HL-60/S4 treated with phorbol 12-myristate 13-acetate at 8.2 ng/mL for 4 days and 3 days (cell line): Measurements from ENCODE around the gene AAMDC.
"Not testable (repeated sequence)": the region's sequence is repeated elsewhere in the genome, so short reads cannot be mapped to it uniquely, and the experiment has no call there.

Source experiments
- in situ Hi-C: fragments of 300-500 bp; cut with MboI; formaldehyde crosslinking; loops from 2 replicates; pipeline ENCODE4 v1.15.0; 2022; ENCODE audit warnings: low sequenced_read_pairs

The AAMDC gene

GRCh38 chr11:77883775-77884174, 62.8 kb downstream of the AAMDC start:
- in situ Hi-C loops: no loop called here

GRCh38 chr11:77884186-77884828, 63.4 kb downstream of the AAMDC start:
- in situ Hi-C loops: no loop called here

GRCh38 chr11:77884829-77885190, 63.9 kb downstream of the AAMDC start:
- in situ Hi-C loops: no loop called here

GRCh38 chr11:77886401-77886800, 65.5 kb downstream of the AAMDC start:
- in situ Hi-C loops: no loop called here

GRCh38 chr11:77889045-77889444, 68.1 kb downstream of the AAMDC start:
- in situ Hi-C loops: not testable (repeated sequence)

- in situ Hi-C loops: not testable (repeated sequence)
These were observed 69.2 kb downstream of the AAMDC start for GRCh38 chr11:77890100-77890614.

GRCh38 chr11:77890619-77891056, 69.7 kb downstream of the AAMDC start:
- in situ Hi-C loops: not testable (repeated sequence)

- in situ Hi-C loops: not testable (repeated sequence)
These were observed 70.3 kb downstream of the AAMDC start for GRCh38 chr11:77891256-77891655.

GRCh38 chr11:77891703-77892102, 70.8 kb downstream of the AAMDC start:
- in situ Hi-C loops: not testable (repeated sequence)

GRCh38 chr11:77894949-77895348, 74.0 kb downstream of the AAMDC start:
- in situ Hi-C loops: not testable (repeated sequence)

GRCh38 chr11:77908835-77909234, 87.9 kb downstream of the AAMDC start:
- in situ Hi-C loops: no loop called here

- in situ Hi-C loops: no loop called here
These were observed 88.3 kb downstream of the AAMDC start for GRCh38 chr11:77909277-77909676.

GRCh38 chr11:77910828-77911227, 89.9 kb downstream of the AAMDC start:
- in situ Hi-C loops: not testable (repeated sequence)

GRCh38 chr11:77913608-77914306, 92.8 kb downstream of the AAMDC start:
- in situ Hi-C loops: not testable (repeated sequence)

- in situ Hi-C loops: not testable (repeated sequence)
These were observed 93.4 kb downstream of the AAMDC start for GRCh38 chr11:77914307-77914791.

- in situ Hi-C loops: not testable (repeated sequence)
These were observed 96.8 kb downstream of the AAMDC start for GRCh38 chr11:77917713-77918112.
